HCT116 (cell line): Measurements from ENCODE around the gene FXYD2. TPM values are rescaled to one million over a fixed set of nuclear protein-coding genes. Genes with fewer than 3 reads are reported as not detected.

Experiments used
- ATAC-seq: fragments of 200-7000 bp; cut with Tn5 transposase; 2 replicates; pipeline ENCODE4 v1.9.1; 2020; ENCODE audit warnings: mild to moderate bottlenecking, moderate library complexity
- BruUV-seq: library from RNA; stranded (reverse); fragments of 400-500 nt; replicated peaks from 2 replicates; lab custom pipeline; 2021; lab: Mats Ljungman, UMichigan
- CTCF ChIA-PET: fragments of 300-600 bp; sonication (Branson Sonifier 250); formaldehyde crosslinking; loops from one replicate; lab custom pipeline; 2021; ENCODE audit warnings: antibody characterized with exemption; lab: Charles Lee
- POLR2A ChIA-PET: fragments of 300-600, 350-600 bp; sonication (Branson Sonifier 250); formaldehyde crosslinking; loops from one replicate; lab custom pipeline; 2021; ENCODE audit warnings: antibody characterized with exemption; lab: Charles Lee
- RAD21 ChIA-PET, 2 experiments: fragments of 300-600 bp; sonication (Branson Sonifier 250); formaldehyde crosslinking; loops; one replicate each; lab custom pipeline; 2023; ENCODE audit warnings: low total read pairs in 2 of 2; ENCODE audit not compliant: uncharacterized antibody in 2 of 2, unreplicated experiment in 2 of 2, low non-redundant PET in 1 of 2; lab: Charles Lee
- DNase-seq: peaks from one replicate; pipeline ENCODE4 v3.0.0-alpha.2; 2010; ENCODE audit warnings: low read depth, low spot score
- H2AFZ ChIP-seq: fragments of 200-600 bp; shearing (Covaris generic), sonication (generic); 2 replicates; pipeline ENCODE4 v1.6.1; 2017; ENCODE audit warnings: low read depth, mixed run types, mixed read lengths, antibody characterized with exemption, low read length; ENCODE audit not compliant: poor library complexity, severe bottlenecking
- H3K27ac ChIP-seq: 2 replicates; pipeline ENCODE4 v1.5.1; 2012; ENCODE audit warnings: low read depth, low read length
- H3K27me3 ChIP-seq: fragments of 200-600 bp; sonication (generic); 2 replicates; pipeline ENCODE4 v1.6.1; 2016; ENCODE audit warnings: mixed run types, low read length, mixed read lengths; ENCODE audit not compliant: insufficient read depth
- H3K36me3 ChIP-seq, 2 experiments: fragments of 200-500 bp in 1 of 2; fragments of 200-600 bp in 1 of 2; sonication (Bioruptor generic) in 1 of 2; sonication (generic) in 1 of 2; 2 replicates each; pipeline versions ENCODE4 v1.5.1 to v1.6.1; 2014 to 2016; ENCODE audit warnings: low read length in 2 of 2, inconsistent platforms in 1 of 2, mixed read lengths in 1 of 2, mixed run types in 1 of 2; ENCODE audit not compliant: insufficient read depth in 2 of 2, control insufficient read depth in 1 of 2
- H3K4me1 ChIP-seq, 2 experiments: fragments of 200-600 bp in 1 of 2; sonication (generic) in 1 of 2; 2 replicates each; pipeline versions ENCODE4 v1.5.1 to v1.6.1; 2012 to 2017; ENCODE audit warnings: low read length in 2 of 2, inconsistent platforms in 1 of 2, mild to moderate bottlenecking in 1 of 2, mixed read lengths in 1 of 2, mixed run types in 1 of 2, moderate library complexity in 1 of 2; ENCODE audit not compliant: insufficient read depth in 2 of 2, control insufficient read depth in 1 of 2
- H3K4me2 ChIP-seq: fragments of 200-600 bp; sonication (generic); 2 replicates; pipeline ENCODE4 v1.6.1; 2017; ENCODE audit warnings: mixed run types, low read length, mixed read lengths
- H3K4me3 ChIP-seq, 2 experiments: fragments of 200-600 bp in 1 of 2; sonication (generic) in 1 of 2; replicated peaks in 1 of 2; 2 replicates each; pipeline ENCODE4 v1.5.1; 2011 to 2016; ENCODE audit warnings: low read length in 2 of 2, control low read depth in 1 of 2, low read depth in 1 of 2, mild to moderate bottlenecking in 1 of 2, mixed read lengths in 1 of 2, mixed run types in 1 of 2
- H3K79me2 ChIP-seq: fragments of 200-600 bp; sonication (generic); 2 replicates; pipeline ENCODE4 v1.6.1; 2017; ENCODE audit warnings: mild to moderate bottlenecking, mixed run types, low read length, moderate library complexity, mixed read lengths; ENCODE audit not compliant: insufficient read depth
- H3K9ac ChIP-seq: fragments of 200-600 bp; sonication (generic); 2 replicates; pipeline ENCODE4 v1.6.1; 2016; ENCODE audit warnings: low read length, mixed read lengths
- H3K9me2 ChIP-seq: fragments of 200-600 bp; sonication (generic), shearing (Covaris generic); 2 replicates; pipeline ENCODE4 v1.6.1; 2017; ENCODE audit warnings: mixed run types, mild to moderate bottlenecking, moderate library complexity; ENCODE audit not compliant: insufficient read depth
- H3K9me3 ChIP-seq, 2 experiments: fragments of 200-500 bp in 1 of 2; fragments of 200-600 bp in 1 of 2; sonication (Bioruptor generic) in 1 of 2; sonication (generic) in 1 of 2; 2 replicates each; pipeline ENCODE4 v1.6.1; 2014 to 2017; ENCODE audit warnings: low read length in 2 of 2, mixed read lengths in 2 of 2, inconsistent platforms in 1 of 2, low read depth in 1 of 2, mild to moderate bottlenecking in 1 of 2, mixed run types in 1 of 2, moderate library complexity in 1 of 2; ENCODE audit not compliant: control insufficient read depth in 1 of 2, insufficient read depth in 1 of 2
- H4K20me1 ChIP-seq: fragments of 200-600 bp; sonication (generic), shearing (Covaris generic); 2 replicates; pipeline ENCODE4 v1.6.1; 2017; ENCODE audit warnings: mixed run types, mild to moderate bottlenecking, moderate library complexity; ENCODE audit not compliant: insufficient read depth
- CBX3 ChIP-seq: IDR thresholded peaks from 2 replicates; pipeline ENCODE4 v1.6.1; 2012; ENCODE audit warnings: low read depth
- EGR1 ChIP-seq: IDR thresholded peaks from 2 replicates; pipeline ENCODE4 v1.6.1; 2012; ENCODE audit warnings: low read depth
- ELF1 ChIP-seq: IDR thresholded peaks from 2 replicates; pipeline ENCODE4 v1.6.1; 2012; ENCODE audit warnings: low read depth, borderline replicate concordance
- EZH2 ChIP-seq: fragments of 200-600 bp; sonication (generic); IDR thresholded peaks from 2 replicates; pipeline ENCODE4 v1.6.1; 2017; ENCODE audit warnings: antibody characterized with exemption, mixed run types
- EZH2phosphoT487 ChIP-seq: fragments of 200-600 bp; IDR thresholded peaks from 2 replicates; pipeline ENCODE4 v1.6.1; 2018; ENCODE audit warnings: antibody characterized with exemption, borderline replicate concordance
- JUND ChIP-seq: IDR thresholded peaks from 2 replicates; pipeline ENCODE4 v1.6.1; 2012
- POLR2AphosphoS5 ChIP-seq: IDR thresholded peaks from 2 replicates; pipeline ENCODE4 v1.6.1; 2011; ENCODE audit warnings: mild to moderate bottlenecking, low read depth, low read length, moderate library complexity
- RAD21 ChIP-seq: IDR thresholded peaks from 2 replicates; pipeline ENCODE4 v1.6.1; 2012; ENCODE audit warnings: low read depth, mild to moderate bottlenecking
- SIN3A ChIP-seq: IDR thresholded peaks from 2 replicates; pipeline ENCODE4 v1.6.1; 2012; ENCODE audit warnings: low read depth
- SP1 ChIP-seq: IDR thresholded peaks from 2 replicates; pipeline ENCODE4 v1.6.1; 2012; ENCODE audit warnings: low read depth
- SRF ChIP-seq: IDR thresholded peaks from 2 replicates; pipeline ENCODE4 v1.6.1; 2012; ENCODE audit warnings: low read depth
- TCF7L2 ChIP-seq: IDR thresholded peaks from 2 replicates; pipeline ENCODE4 v1.7.0; 2011; ENCODE audit warnings: borderline replicate concordance, inconsistent platforms; ENCODE audit not compliant: insufficient read depth, insufficient read length; ENCODE audit errors: extremely low read depth
- YY1 ChIP-seq: IDR thresholded peaks from 2 replicates; pipeline ENCODE4 v1.6.1; 2011; ENCODE audit warnings: low read length, low read depth, moderate library complexity, mild to moderate bottlenecking; ENCODE audit not compliant: insufficient replicate concordance; ENCODE audit errors: extremely low read depth
- ZFX ChIP-seq: fragments of 450-650 bp; IDR thresholded peaks from 2 replicates; pipeline ENCODE4 v1.6.1; 2017
- ZNF274 ChIP-seq: fragments of 200-500 bp; sonication (Bioruptor generic); IDR thresholded peaks from 2 replicates; pipeline ENCODE4 v1.6.1; 2014; ENCODE audit warnings: mild to moderate bottlenecking, low read depth, low read length, inconsistent platforms
- intact Hi-C: fragments of 100-400 bp; cut with micrococcal nuclease; formaldehyde crosslinking; loops from 2 replicates; pipeline ENCODE4 v1.10.0; 2022
- total RNA-seq: library from RNA; stranded (reverse); gene quantifications from one replicate; pipeline ENCODE4 v1.2.1, GENCODE V29; 2021; ENCODE audit not compliant: unreplicated experiment
- TF ChIP-seq, protein P1 (sequence below): IDR thresholded peaks from 2 replicates; pipeline ENCODE4 v1.6.1; 2012; ENCODE audit warnings: low read depth
- TF ChIP-seq, protein P2 (sequence below): IDR thresholded peaks from 2 replicates; pipeline ENCODE4 v1.6.1; 2012
- TF ChIP-seq, protein P3 (sequence below), 3 experiments: fragments of 200-600 bp in 1 of 3; sonication (generic) in 1 of 3; IDR thresholded peaks in 2 of 3; conservative IDR thresholded peaks in 1 of 3; 2 replicates each; pipeline ENCODE4 v1.5.1; 2012 to 2017; ENCODE audit warnings: low read depth in 2 of 3, low read length in 2 of 3, antibody characterized with exemption in 1 of 3, borderline replicate concordance in 1 of 3, control low read depth in 1 of 3, mild to moderate bottlenecking in 1 of 3, mixed read lengths in 1 of 3, mixed run types in 1 of 3, moderate library complexity in 1 of 3; ENCODE audit not compliant: insufficient read depth in 1 of 3
- TF ChIP-seq, protein P4 (sequence below): IDR thresholded peaks from 2 replicates; pipeline ENCODE4 v1.6.1; 2011; ENCODE audit warnings: mild to moderate bottlenecking, low read length, moderate library complexity; ENCODE audit not compliant: insufficient replicate concordance; ENCODE audit errors: extremely low read depth
- TF ChIP-seq, protein P5 (sequence below): IDR thresholded peaks from 2 replicates; pipeline ENCODE4 v1.6.1; 2012

FXYD2 gene
- total RNA-seq, 1 experiment from 2014 or later, result 0.52 TPM

DNA sequence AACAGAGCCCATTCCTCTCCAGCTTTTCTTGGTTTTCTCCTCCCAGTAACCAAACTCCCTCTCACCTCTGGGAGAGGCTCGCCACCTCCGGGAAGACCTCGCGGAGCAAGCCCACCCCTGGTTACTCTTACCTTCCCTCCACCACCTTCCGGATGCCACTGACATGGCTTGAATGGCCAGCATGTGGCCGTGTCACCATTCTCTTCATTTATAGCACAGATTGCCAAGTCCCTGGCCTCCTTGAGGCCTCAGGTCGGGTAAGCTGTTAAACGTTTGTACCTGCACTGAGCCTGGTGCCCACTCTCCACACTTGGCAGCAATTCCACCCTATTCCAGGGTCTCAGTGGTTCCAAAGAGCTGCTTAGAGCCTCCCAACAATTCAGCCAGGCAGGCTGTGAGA, 8.0 kb upstream of the FXYD2 start:
- ATAC-seq, result no peak
- DNase-seq, result no peak
- ChIA-PET RAD21 (no interaction called here), POLR2A (no interaction called here), CTCF (interaction anchor here (2.2 kb wide), 1 partner anchor 114 kb away, joined by 7 read pairs; no protein-coding TSS in a partner anchor)
- TF ChIP-seq, protein P1, sequence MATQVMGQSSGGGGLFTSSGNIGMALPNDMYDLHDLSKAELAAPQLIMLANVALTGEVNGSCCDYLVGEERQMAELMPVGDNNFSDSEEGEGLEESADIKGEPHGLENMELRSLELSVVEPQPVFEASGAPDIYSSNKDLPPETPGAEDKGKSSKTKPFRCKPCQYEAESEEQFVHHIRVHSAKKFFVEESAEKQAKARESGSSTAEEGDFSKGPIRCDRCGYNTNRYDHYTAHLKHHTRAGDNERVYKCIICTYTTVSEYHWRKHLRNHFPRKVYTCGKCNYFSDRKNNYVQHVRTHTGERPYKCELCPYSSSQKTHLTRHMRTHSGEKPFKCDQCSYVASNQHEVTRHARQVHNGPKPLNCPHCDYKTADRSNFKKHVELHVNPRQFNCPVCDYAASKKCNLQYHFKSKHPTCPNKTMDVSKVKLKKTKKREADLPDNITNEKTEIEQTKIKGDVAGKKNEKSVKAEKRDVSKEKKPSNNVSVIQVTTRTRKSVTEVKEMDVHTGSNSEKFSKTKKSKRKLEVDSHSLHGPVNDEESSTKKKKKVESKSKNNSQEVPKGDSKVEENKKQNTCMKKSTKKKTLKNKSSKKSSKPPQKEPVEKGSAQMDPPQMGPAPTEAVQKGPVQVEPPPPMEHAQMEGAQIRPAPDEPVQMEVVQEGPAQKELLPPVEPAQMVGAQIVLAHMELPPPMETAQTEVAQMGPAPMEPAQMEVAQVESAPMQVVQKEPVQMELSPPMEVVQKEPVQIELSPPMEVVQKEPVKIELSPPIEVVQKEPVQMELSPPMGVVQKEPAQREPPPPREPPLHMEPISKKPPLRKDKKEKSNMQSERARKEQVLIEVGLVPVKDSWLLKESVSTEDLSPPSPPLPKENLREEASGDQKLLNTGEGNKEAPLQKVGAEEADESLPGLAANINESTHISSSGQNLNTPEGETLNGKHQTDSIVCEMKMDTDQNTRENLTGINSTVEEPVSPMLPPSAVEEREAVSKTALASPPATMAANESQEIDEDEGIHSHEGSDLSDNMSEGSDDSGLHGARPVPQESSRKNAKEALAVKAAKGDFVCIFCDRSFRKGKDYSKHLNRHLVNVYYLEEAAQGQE, result no peak
- TF ChIP-seq EGR1 (no peak), TCF7L2 (no peak), EZH2phosphoT487 (no peak), RAD21 (no peak), SP1 (no peak), EZH2 (no peak), ZNF274 (no peak), CBX3 (no peak), POLR2AphosphoS5 (no peak), SRF (no peak), SIN3A (no peak), YY1 (no peak), ELF1 (no peak), JUND (no peak), ZFX (no peak)
- TF ChIP-seq, protein P2, sequence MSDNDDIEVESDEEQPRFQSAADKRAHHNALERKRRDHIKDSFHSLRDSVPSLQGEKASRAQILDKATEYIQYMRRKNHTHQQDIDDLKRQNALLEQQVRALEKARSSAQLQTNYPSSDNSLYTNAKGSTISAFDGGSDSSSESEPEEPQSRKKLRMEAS, result no peak
- TF ChIP-seq, protein P3, sequence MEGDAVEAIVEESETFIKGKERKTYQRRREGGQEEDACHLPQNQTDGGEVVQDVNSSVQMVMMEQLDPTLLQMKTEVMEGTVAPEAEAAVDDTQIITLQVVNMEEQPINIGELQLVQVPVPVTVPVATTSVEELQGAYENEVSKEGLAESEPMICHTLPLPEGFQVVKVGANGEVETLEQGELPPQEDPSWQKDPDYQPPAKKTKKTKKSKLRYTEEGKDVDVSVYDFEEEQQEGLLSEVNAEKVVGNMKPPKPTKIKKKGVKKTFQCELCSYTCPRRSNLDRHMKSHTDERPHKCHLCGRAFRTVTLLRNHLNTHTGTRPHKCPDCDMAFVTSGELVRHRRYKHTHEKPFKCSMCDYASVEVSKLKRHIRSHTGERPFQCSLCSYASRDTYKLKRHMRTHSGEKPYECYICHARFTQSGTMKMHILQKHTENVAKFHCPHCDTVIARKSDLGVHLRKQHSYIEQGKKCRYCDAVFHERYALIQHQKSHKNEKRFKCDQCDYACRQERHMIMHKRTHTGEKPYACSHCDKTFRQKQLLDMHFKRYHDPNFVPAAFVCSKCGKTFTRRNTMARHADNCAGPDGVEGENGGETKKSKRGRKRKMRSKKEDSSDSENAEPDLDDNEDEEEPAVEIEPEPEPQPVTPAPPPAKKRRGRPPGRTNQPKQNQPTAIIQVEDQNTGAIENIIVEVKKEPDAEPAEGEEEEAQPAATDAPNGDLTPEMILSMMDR (IDR thresholded peaks at IDR 0.05 in 2 of 3, conservative IDR thresholded peaks at IDR 0.05 in 1 of 3; ENCODE audit: borderline replicate concordance in 1 of 3, insufficient read depth in 1 of 3, low read depth in 2 of 3, low read length in 2 of 3), result no peak
- TF ChIP-seq, protein P4, sequence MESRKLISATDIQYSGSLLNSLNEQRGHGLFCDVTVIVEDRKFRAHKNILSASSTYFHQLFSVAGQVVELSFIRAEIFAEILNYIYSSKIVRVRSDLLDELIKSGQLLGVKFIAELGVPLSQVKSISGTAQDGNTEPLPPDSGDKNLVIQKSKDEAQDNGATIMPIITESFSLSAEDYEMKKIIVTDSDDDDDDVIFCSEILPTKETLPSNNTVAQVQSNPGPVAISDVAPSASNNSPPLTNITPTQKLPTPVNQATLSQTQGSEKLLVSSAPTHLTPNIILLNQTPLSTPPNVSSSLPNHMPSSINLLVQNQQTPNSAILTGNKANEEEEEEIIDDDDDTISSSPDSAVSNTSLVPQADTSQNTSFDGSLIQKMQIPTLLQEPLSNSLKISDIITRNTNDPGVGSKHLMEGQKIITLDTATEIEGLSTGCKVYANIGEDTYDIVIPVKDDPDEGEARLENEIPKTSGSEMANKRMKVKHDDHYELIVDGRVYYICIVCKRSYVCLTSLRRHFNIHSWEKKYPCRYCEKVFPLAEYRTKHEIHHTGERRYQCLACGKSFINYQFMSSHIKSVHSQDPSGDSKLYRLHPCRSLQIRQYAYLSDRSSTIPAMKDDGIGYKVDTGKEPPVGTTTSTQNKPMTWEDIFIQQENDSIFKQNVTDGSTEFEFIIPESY, result no peak
- TF ChIP-seq, protein P5, sequence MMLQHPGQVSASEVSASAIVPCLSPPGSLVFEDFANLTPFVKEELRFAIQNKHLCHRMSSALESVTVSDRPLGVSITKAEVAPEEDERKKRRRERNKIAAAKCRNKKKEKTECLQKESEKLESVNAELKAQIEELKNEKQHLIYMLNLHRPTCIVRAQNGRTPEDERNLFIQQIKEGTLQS, result no peak
- BruUV-seq, result no TSS peak
- no peaks in the 10 kb centered on the region for H3K9me2 ChIP-seq
- no peaks in the 10 kb centered on the region for H3K9me3 ChIP-seq
- no peak overlapping the region for H3K4me3 ChIP-seq
- no peaks in the 10 kb centered on the region for H3K36me3 ChIP-seq
- H3K27ac ChIP-seq, result no peak overlapping the region
- intact Hi-C loops, result no loop called here
- no peaks in the 10 kb centered on the region for H4K20me1 ChIP-seq
- H3K9ac ChIP-seq, result no peak overlapping the region
- H3K4me2 ChIP-seq, result no peak overlapping the region
- peaks cover 9 to 20% of the 10 kb centered on the region in 2 experiments for H3K4me1 ChIP-seq
- no peaks in the 10 kb centered on the region; the same call in 1 of the 2 replicates for H3K27me3 ChIP-seq
- no peak overlapping the region for H2AFZ ChIP-seq
- no peaks in the 10 kb centered on the region for H3K79me2 ChIP-seq
